Immature natural killer cell (primary cell): ENCODE measurements around the gene PNCK. TPM values are rescaled to one million over a fixed set of nuclear protein-coding genes. Genes with fewer than 3 reads are reported as not detected.

Experiments
- DNase-seq, 3 donors: peaks; one replicate each; pipeline ENCODE4 v3.0.0; 2022; ENCODE audit warnings: mixed read lengths in 1 of 3
- H3K27ac Mint-ChIP-seq, 6 donors: one replicate each; pipeline ENCODE4 v1.8.0; 2020; ENCODE audit warnings: mixed read lengths in 6 of 6, mild to moderate bottlenecking in 5 of 6, inconsistent platforms in 4 of 6, moderate library complexity in 3 of 6
- H3K27me3 Mint-ChIP-seq, 3 donors: one replicate each; pipeline ENCODE4 v1.8.0; 2020 to 2021; ENCODE audit warnings: low read depth in 3 of 3, mild to moderate bottlenecking in 3 of 3, mixed read lengths in 3 of 3, moderate library complexity in 3 of 3, inconsistent platforms in 1 of 3
- H3K36me3 Mint-ChIP-seq, 3 donors: one replicate each; pipeline ENCODE4 v1.8.0; 2020; ENCODE audit warnings: mixed read lengths in 3 of 3, inconsistent platforms in 2 of 3, mild to moderate bottlenecking in 2 of 3
- H3K4me1 Mint-ChIP-seq, 2 donors: one replicate each; pipeline ENCODE4 v1.8.0; 2020; ENCODE audit warnings: inconsistent platforms in 2 of 2, mild to moderate bottlenecking in 2 of 2, mixed read lengths in 2 of 2, moderate library complexity in 1 of 2
- H3K4me3 Mint-ChIP-seq, 5 donors: one replicate each; pipeline ENCODE4 v1.8.0; 2020; ENCODE audit warnings: mild to moderate bottlenecking in 5 of 5, mixed read lengths in 5 of 5, inconsistent platforms in 3 of 5, moderate library complexity in 3 of 5
- H3K9me3 Mint-ChIP-seq, 6 donors: one replicate each; pipeline ENCODE4 v1.8.0; 2020; ENCODE audit warnings: mild to moderate bottlenecking in 6 of 6, mixed read lengths in 6 of 6, inconsistent platforms in 4 of 6, moderate library complexity in 3 of 6
- polyA plus RNA-seq, 3 donors: library from polyadenylated mRNA; unstranded; fragments of 300-500 nt; fragmentation: Illumina TruSeq; gene quantifications; one replicate each; pipeline ENCODE4 v1.2.3, GENCODE V29; 2021

Gene PNCK
- polyA plus RNA-seq, 3 donors from 2014 or later = not detected

DNA sequence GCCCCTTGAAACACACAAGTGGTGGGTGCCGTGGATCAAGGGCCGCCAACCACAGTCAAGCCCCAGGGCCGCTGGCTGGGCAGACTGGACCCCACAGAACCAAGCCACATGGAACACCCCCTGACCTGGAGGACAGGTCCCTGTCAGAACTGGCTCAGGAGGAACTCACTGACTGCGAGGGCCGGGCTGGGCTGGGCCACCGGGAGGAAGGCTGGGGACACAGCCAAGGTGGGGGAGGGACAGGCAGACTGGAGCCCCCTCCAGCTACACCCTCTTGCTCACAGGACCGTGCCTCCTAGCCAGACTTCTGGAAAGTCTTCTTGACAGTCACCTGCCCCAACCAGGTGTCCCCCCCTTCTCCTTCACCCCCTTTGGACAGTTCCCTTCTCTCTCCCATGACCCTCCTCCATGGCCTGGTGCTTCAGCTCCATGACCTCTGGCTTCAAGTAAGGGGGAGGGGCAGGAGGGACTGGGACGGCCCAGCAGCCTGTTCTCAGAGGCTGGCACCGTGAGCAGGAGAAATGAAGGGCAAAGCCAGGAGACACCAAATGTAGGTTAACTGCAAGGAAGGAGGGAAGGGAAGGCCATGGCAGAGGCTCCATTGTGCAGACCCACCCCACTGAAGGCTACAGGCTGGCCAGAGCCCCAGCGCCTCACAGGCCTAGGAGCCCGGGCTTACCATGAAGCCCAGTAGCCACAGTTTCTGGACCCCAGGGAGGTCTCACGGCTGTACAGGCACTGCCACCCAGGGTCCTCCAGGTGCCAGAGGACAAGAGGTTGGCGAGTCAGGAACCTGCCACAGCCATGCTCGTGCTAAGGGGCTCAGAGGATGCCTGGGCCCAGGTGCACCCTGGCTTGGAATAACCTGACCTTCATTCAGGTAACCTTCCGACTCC is 49.2 kb downstream of the PNCK start:
- H3K27me3 Mint-ChIP-seq = no peaks in the 10 kb centered on the region

DNA sequence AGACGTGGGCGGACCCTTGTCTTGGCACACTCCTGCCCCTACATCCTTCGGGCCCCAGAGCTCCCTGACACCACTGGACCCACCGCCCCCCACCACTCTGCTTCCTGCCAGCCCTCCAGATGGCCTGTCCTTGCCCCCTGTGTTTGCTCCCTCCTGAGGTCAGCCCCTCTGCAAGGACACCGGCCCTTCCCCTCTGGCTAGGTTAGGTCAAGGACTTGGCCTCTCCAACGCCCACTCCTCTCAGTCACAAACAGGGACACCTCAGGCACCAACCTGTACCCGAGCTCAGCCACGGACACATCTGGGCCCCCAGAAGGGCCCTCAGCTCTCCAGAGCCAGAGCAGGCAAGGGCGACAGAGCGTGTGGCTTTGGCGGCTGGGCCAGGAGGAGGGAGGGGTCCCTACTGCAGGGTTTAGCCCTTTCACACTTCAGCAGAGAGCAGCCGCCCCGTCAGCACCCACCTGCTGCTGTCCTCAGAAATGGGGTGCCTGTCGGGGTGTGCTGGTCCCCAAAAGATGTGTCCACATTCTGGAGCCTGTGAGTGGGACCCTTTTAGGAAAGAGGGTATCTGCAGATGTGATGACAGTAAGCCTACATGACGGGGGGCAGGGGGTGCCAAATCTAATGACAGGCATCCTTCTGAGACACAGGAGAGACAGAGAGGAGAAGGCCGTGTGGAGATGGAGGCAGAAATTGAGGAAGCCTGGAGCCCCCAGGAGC is 50.1 kb downstream of the PNCK start:
- DNase-seq = no peak
- H3K4me3 Mint-ChIP-seq = no peak overlapping the region
- peaks cover 0 to 3% (median 1%) of the 10 kb centered on the region in 3 donors for H3K27me3 Mint-ChIP-seq
- H3K9me3 Mint-ChIP-seq = peaks cover 0 to 2% (median 0%) of the 10 kb centered on the region in 6 donors
- H3K4me1 Mint-ChIP-seq = no peaks in the 10 kb centered on the region
- H3K27ac Mint-ChIP-seq = no peak overlapping the region
- no peaks in the 10 kb centered on the region for H3K36me3 Mint-ChIP-seq

More for the DNA sequence above, 49.2 kb downstream of the PNCK start:
- no peaks in the 10 kb centered on the region for H3K36me3 Mint-ChIP-seq
- H3K4me1 Mint-ChIP-seq = no peaks in the 10 kb centered on the region
- H3K27ac Mint-ChIP-seq = no peak overlapping the region
- DNase-seq = no peak
- H3K4me3 Mint-ChIP-seq = no peak overlapping the region
- H3K9me3 Mint-ChIP-seq = peaks cover 0 to 2% (median 0%) of the 10 kb centered on the region in 6 donors

DNA sequence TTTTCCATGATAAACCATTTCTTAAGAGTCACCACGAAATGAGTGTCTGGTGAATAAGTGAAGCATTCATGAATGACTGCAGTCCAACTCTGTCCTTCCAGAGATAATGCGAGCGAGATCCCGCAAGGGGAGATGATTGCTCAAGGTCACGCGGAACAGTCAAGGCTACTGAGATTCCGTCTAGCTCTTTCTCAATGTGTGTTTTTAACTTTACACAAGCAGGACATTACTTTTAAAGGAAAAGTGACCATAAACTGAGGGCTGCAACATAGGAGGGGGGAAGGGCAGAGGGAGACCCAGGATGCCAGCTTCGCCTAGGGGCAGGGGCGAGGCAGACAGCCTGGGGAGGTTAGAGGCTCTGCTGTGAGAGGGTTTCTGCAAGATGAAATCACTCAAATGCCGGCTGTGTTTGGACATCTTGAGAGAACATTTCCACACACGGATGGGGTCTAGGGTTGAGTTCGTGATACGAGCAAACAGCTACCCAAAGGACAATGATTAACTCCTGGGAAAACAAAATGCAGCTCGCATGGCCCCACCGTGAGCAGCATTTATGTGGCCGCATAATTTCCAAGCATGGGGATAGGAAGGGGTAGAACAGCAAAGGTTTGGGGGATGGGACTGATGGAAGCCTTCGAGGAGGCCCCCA is 50.8 kb downstream of the PNCK start:
- Mint-ChIP-seq H3K9me3 (peaks cover 0 to 2% (median 0%) of the 10 kb centered on the region in 6 donors), H3K4me3 (no peak overlapping the region), H3K4me1 (no peaks in the 10 kb centered on the region), H3K36me3 (no peaks in the 10 kb centered on the region), H3K27me3 (peaks cover 0 to 9% (median 3%) of the 10 kb centered on the region in 3 donors), H3K27ac (no peak overlapping the region)
- DNase-seq = no peak

DNA sequence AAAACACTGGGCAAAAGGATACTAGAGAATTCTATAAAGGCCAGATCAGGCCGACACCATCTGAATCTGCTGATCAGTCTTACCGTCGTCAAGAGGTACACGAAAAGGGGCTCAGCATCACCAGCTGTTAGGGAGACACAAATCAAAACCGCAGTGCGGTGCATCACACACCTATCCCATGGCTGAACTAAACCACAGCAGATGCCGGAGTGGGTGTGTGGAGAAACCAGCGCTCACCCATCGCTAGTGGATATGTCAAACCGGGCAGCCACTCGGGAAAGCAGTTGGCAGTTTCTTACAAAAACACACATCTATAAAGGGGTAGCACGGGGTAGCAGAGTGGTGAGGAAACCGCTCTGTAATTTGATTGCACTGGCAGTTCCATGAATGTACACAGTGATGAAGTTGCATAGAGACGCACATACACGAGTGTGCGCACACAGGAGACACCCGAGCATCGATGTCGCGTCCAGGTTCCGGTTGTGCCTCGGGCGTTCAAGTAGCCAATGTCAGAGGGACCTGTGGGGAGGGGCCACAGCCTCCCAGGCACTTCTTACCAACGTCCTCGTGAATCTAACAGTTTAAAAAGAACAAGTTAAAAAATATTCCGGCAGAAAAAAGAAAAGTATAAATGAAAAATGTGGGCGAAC is 51.5 kb downstream of the PNCK start:
- no peak overlapping the region for H3K4me3 Mint-ChIP-seq
- peaks cover 0 to under 1% (median 0%) of the 10 kb centered on the region in 6 donors for H3K9me3 Mint-ChIP-seq
- no peak for DNase-seq
- H3K4me1 Mint-ChIP-seq = no peaks in the 10 kb centered on the region
- H3K36me3 Mint-ChIP-seq = no peaks in the 10 kb centered on the region
- H3K27me3 Mint-ChIP-seq = peaks cover 0 to 10% (median 3%) of the 10 kb centered on the region in 3 donors
- H3K27ac Mint-ChIP-seq = no peak overlapping the region

DNA sequence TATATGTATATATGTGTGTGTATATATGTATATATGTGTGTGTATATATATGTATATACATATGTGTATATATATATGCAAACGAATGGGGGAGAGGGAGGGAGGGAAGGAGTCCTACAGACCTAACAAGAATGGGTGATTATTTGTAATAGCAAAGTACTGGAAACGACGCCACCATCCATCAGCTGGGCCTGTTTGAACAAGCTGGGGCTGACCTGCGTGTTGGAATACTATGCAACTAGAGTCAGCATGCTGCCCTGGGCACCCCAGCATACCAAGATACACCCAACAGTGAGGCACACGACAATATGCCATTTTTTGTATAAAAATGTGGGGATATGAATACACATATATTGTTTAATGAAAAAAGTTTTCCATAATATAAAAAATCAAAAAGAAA is 53.0 kb downstream of the PNCK start:
- DNase-seq = no peak
- no peaks in the 10 kb centered on the region for H3K9me3 Mint-ChIP-seq
- H3K4me3 Mint-ChIP-seq = no peak overlapping the region
- H3K27me3 Mint-ChIP-seq = peaks cover 0 to 14% (median 5%) of the 10 kb centered on the region in 3 donors
- H3K27ac Mint-ChIP-seq = no peak overlapping the region
- no peaks in the 10 kb centered on the region for H3K4me1 Mint-ChIP-seq
- no peaks in the 10 kb centered on the region for H3K36me3 Mint-ChIP-seq

Other genes with a start within 250 kb of the PNCK start
- under 1 TPM in 2 of 3 donors, not detected in 1; 0.64 to 0.67 TPM for gene TREX2, start 227.8 kb downstream of the PNCK start, polyA plus RNA-seq
- gene HAUS7, start 203.2 kb downstream of the PNCK start, polyA plus RNA-seq = 10 to 100 TPM; 36.3 to 49.5 (median 43.2) TPM
- not detected for gene BGN, start 178.8 kb downstream of the PNCK start, polyA plus RNA-seq
- not detected for gene ATP2B3, start 156.2 kb downstream of the PNCK start, polyA plus RNA-seq
- gene CCNQ, start 74.7 kb downstream of the PNCK start, polyA plus RNA-seq = 10 to 100 TPM; 36.7 to 42.8 (median 38.4) TPM
- gene DUSP9, start 26.6 kb downstream of the PNCK start, polyA plus RNA-seq = not detected
- under 1 TPM in 2 of 3 donors, not detected in 1; 0.07 to 0.09 TPM for gene SLC6A8, start 14.1 kb upstream of the PNCK start, polyA plus RNA-seq
- gene BCAP31, start 50.6 kb upstream of the PNCK start, polyA plus RNA-seq = 100 to 1,000 TPM; 367 to 491 (median 373) TPM
- gene ABCD1, start 51.0 kb upstream of the PNCK start, polyA plus RNA-seq = 1 to 10 TPM; 1.7 to 3.2 (median 2.0) TPM
- gene PLXNB3, start 90.4 kb upstream of the PNCK start, polyA plus RNA-seq = not detected
- gene SRPK3, start 107.2 kb upstream of the PNCK start, polyA plus RNA-seq = not detected
- gene IDH3G, start 120.6 kb upstream of the PNCK start, polyA plus RNA-seq = 100 to 1,000 TPM in 2 of 3 donors, 10 to 100 TPM in 1; 95.6 to 131 (median 118) TPM
- 100 to 1,000 TPM; 535 to 803 (median 726) TPM for gene SSR4, start 120.9 kb upstream of the PNCK start, polyA plus RNA-seq
- gene PDZD4, start 156.7 kb upstream of the PNCK start, polyA plus RNA-seq = 10 to 100 TPM in 1 of 3 donors, 1 to 10 TPM in 1, under 1 TPM in 1; 0.93 to 11.4 (median 6.1) TPM
- gene L1CAM, start 212.4 kb upstream of the PNCK start, polyA plus RNA-seq = not detected
- not detected for gene AVPR2, start 230.9 kb upstream of the PNCK start, polyA plus RNA-seq